ENCODE results near the gene SREBF1.

The SREBF1 gene

DNA sequence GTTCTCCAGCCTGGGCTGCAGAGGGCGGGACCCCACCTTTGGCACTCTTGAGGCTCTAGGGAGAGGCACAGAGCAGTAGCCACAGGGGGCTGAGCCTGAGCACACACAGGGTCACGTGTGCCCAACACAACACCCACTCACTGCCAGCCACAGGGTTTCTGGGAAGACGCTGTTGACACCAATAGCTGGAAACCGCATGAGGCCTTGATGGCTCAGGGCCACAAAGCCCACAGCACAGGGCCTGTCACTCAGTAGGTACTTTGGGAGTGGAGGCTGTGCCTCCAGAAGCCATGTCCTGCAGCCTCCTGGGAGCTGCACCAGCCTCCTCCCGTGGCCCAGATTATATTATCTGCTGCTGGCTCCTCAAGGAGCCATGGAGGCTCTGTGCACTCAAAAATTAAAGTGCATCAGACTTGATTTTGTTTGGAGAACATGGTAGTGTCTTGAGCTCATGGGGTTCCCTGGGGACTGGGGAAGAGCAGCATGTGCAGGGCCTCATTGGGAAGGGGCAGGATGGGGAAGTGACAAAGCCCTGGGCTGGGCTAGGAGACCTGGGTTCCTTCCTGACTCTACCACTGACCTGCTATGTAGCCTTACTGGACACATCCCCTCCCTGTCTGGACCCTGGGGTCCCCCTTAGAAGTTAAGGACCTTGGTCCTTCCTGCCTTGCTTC lies 12.5 kb upstream of the SREBF1 start:
- TF ChIP-seq, protein P1, sequence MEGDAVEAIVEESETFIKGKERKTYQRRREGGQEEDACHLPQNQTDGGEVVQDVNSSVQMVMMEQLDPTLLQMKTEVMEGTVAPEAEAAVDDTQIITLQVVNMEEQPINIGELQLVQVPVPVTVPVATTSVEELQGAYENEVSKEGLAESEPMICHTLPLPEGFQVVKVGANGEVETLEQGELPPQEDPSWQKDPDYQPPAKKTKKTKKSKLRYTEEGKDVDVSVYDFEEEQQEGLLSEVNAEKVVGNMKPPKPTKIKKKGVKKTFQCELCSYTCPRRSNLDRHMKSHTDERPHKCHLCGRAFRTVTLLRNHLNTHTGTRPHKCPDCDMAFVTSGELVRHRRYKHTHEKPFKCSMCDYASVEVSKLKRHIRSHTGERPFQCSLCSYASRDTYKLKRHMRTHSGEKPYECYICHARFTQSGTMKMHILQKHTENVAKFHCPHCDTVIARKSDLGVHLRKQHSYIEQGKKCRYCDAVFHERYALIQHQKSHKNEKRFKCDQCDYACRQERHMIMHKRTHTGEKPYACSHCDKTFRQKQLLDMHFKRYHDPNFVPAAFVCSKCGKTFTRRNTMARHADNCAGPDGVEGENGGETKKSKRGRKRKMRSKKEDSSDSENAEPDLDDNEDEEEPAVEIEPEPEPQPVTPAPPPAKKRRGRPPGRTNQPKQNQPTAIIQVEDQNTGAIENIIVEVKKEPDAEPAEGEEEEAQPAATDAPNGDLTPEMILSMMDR (IDR thresholded peaks at IDR 0.05; ENCODE audit: low read depth, low read length), result no peak
- H3K36me3 ChIP-seq, result no peaks in the 10 kb centered on the region
- no peak overlapping the region for H3K4me3 ChIP-seq (ENCODE audit: low read depth, low read length)
- no peaks in the 10 kb centered on the region for H3K27me3 ChIP-seq
- DNase-seq, result no peak
- peaks cover 3% of the 10 kb centered on the region for H3K4me1 ChIP-seq
- H3K9me3 ChIP-seq, result no peaks in the 10 kb centered on the region

DNA sequence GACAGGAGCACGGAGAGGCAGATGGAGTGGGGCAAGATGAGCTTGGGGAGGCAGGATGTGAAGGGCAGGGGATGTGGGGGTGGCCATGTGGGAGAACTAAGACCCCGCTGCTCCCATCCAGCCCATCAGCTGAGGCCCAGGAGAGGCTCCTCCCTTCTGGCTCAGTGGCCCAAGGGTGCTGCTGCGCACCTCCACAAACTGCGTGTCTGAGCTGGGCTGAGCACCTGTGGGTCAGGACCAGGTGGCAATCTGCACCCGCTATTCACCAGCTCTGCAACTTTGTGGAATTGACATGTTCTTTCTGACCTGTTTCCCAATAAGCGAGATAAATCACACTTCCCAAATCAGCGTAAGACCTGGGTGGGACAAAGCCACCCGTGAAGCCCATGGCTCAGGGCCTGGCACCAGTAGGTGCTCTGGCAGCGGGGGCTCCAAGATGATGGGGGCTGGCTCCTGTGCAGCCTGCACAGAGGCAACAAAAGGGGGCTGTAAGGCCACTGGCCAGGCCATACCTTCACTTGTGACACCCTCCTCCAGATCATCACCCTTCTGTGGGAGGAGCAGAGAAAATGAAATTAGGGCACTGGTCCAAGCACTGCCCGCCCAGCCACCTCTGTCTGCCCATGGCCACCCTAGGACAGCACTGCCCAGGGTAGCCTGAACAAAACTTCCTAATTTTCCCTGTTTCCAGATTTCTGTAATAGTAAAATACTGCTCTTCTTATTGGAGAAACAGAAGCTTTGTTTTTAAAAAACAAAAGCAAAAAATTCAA lies 11.7 kb upstream of the SREBF1 start:
- DNase-seq, result no peak
- TF ChIP-seq, protein P1 (IDR thresholded peaks at IDR 0.05; ENCODE audit: low read depth, low read length), result no peak
- H3K4me3 ChIP-seq (ENCODE audit: low read depth, low read length), result no peak overlapping the region
- H3K36me3 ChIP-seq, result no peaks in the 10 kb centered on the region
- H3K27me3 ChIP-seq, result no peaks in the 10 kb centered on the region
- H3K9me3 ChIP-seq, result no peaks in the 10 kb centered on the region
- H3K4me1 ChIP-seq, result peaks cover 9% of the 10 kb centered on the region

DNA sequence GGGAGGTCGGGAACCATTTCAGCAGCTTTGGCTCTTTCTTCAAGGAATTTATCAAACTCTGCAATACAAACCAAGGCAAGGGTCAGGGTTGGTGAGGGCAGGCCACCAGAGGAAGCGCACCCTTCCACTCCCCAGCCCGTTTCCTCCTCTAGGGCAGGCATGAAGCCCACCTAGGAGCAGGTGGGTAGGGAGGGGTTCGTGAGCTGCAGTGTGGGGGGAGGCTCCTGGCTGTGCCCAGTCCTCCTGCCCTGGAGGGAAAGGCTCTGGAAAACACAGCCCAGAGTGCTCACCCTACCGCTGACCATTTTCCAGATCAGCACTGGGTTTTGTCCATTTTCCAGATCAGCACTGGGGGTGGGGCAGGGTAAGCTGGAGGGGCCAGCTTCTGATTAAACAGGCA lies 10.9 kb upstream of the SREBF1 start:
- no peaks in the 10 kb centered on the region for H3K36me3 ChIP-seq
- H3K9me3 ChIP-seq, result no peaks in the 10 kb centered on the region
- TF ChIP-seq, protein P1 (IDR thresholded peaks at IDR 0.05; ENCODE audit: low read depth, low read length), result no peak
- H3K4me1 ChIP-seq, result peaks cover 9% of the 10 kb centered on the region
- no peaks in the 10 kb centered on the region for H3K27me3 ChIP-seq
- no peak for DNase-seq
- H3K4me3 ChIP-seq (ENCODE audit: low read depth, low read length), result no peak overlapping the region

DNA sequence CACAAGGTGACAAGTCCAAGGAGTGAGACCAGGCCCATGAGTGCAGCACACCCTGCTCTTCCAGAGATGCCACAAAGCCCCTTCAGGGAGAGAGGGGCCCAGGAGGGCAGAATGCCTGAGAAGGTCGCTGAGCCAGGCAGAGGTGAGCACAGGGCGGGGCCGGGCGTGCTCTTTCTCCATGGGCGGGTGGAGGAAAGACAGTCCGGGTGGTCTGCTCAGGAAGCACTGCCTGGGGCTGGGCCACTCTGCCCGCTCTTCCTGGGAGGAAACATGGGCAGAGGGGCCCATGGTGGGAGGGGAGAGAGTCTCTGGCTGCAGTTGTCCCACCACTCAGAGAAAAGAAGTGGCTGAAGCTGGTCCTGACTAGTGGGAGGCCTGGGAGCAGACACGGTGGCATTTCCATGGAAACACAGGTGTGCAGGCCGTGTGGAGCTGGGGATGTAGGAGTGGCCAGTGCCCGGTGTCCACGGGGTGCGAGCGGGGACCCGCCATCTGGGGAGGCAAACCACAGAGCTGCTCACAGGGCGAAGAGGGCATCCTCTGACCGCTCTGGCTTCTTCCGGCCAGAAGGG lies 10.4 kb upstream of the SREBF1 start:
- Histone ChIP-seq H3K36me3 (no peaks in the 10 kb centered on the region), H3K4me3 (ENCODE audit: low read depth, low read length) (no peak overlapping the region), H3K9me3 (no peaks in the 10 kb centered on the region), H3K4me1 (peaks cover 9% of the 10 kb centered on the region), H3K27me3 (no peaks in the 10 kb centered on the region)
- TF ChIP-seq, protein P1 (IDR thresholded peaks at IDR 0.05; ENCODE audit: low read depth, low read length), result no peak
- DNase-seq, result no peak

DNA sequence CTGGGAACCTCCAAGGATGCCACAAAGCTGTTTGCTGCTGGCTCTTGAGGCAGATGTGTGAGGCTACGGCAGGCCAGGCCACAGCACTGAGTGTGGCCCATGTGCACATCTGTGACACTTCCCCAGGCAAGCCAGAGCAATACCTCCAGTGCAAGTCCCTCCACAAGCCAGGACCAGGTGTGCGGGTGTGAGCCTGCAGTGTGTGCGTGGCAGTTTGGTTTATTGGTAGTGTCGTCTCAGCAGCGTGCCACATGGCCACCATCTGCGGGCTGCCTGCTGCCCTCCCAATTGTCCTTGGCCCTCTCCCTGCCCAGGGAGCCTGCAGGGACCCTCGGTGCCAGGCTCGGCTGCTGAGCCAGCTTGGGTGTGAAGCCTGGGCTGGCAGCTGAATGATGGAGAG lies 9.9 kb upstream of the SREBF1 start:
- Histone ChIP-seq H3K36me3 (no peaks in the 10 kb centered on the region), H3K27me3 (no peaks in the 10 kb centered on the region), H3K4me3 (ENCODE audit: low read depth, low read length) (no peak overlapping the region), H3K9me3 (no peaks in the 10 kb centered on the region), H3K4me1 (peaks cover 9% of the 10 kb centered on the region)
- DNase-seq, result no peak
- TF ChIP-seq, protein P1 (IDR thresholded peaks at IDR 0.05; ENCODE audit: low read depth, low read length), result no peak

DNA sequence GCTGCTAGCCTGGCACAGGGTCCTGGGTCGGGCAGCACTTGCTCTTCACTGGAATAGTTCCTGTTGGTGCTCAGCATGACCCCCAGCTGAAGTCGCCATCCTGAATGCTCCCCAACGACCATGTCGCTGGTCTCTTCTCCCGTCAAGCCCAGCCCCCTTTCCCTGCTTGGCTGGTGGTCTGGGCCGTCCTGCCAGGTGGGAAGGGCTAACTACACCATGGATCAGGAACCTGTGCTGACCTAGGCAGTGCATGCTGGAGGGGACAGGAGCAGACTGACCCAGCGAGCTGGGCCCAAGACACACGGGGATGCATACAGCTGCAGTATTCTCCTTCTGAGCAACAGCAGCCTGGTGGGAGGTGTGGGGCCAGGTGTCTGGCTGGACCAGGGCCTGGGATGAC lies 9.2 kb upstream of the SREBF1 start:
- Histone ChIP-seq H3K4me1 (peaks cover 10% of the 10 kb centered on the region), H3K36me3 (no peaks in the 10 kb centered on the region)
- TF ChIP-seq, protein P1 (IDR thresholded peaks at IDR 0.05; ENCODE audit: low read depth, low read length), result no peak

More for the DNA sequence above, 9.2 kb upstream of the SREBF1 start:
- no peak for DNase-seq
- H3K4me3 ChIP-seq (ENCODE audit: low read depth, low read length), result no peak overlapping the region
- no peaks in the 10 kb centered on the region for H3K9me3 ChIP-seq
- H3K27me3 ChIP-seq, result no peaks in the 10 kb centered on the region

All from BE2C (cell line).